T-cell (primary cell): ENCODE measurements around the gene TTC9B. TPM values are rescaled to one million over a fixed set of nuclear protein-coding genes. Genes with fewer than 3 reads are reported as not detected.

Experiments
- ATAC-seq, 4 experiments: fragments of 200-7000 bp in 3 of 4; fragments of 150-1000 bp in 1 of 4; cut with Tn5 transposase; replicated peaks in 1 of 4; 1 replicate in 3 of 4; 2 replicates in 1 of 4; pipeline ENCODE4 v1.10.0; 2021; ENCODE audit warnings: moderate library complexity in 3 of 4, mild to moderate bottlenecking in 2 of 4, moderate number of reproducible peaks in 1 of 4
- CTCF ChIA-PET, 2 donors: fragments of 300-600 bp; sonication (Branson Sonifier 250); formaldehyde crosslinking; loops; one replicate each; lab custom pipeline; 2022; ENCODE audit warnings: antibody characterized with exemption in 2 of 2; lab: Charles Lee
- POLR2A ChIA-PET, 2 donors: fragments of 300-600 bp; sonication (Branson Sonifier 250); formaldehyde crosslinking; loops; one replicate each; lab custom pipeline; 2022; ENCODE audit warnings: antibody characterized with exemption in 2 of 2; lab: Charles Lee
- DNase-seq, 35 experiments: peaks; one replicate each; pipeline versions ENCODE4 v3.0.0 to v3.0.0-alpha.2; 2013 to 2023
- H3K27ac ChIP-seq: one replicate; pipeline ENCODE4 v1.5.1; 2013; ENCODE audit warnings: low read length
- H3K27me3 ChIP-seq, 2 experiments: replicated peaks in 1 of 2; 1 replicate in 1 of 2; 2 replicates in 1 of 2; pipeline versions ENCODE4 v1.6.1 to v1.7.0; 2013; ENCODE audit warnings: low read length in 1 of 2, mixed read lengths in 1 of 2; ENCODE audit not compliant: control insufficient read depth in 2 of 2, insufficient read depth in 2 of 2; ENCODE audit errors: extremely low read depth in 1 of 2
- H3K36me3 ChIP-seq, 2 donors: 1 replicate in 1 of 2; 2 replicates in 1 of 2; pipeline versions ENCODE4 v1.6.1 to v1.7.0; 2013; ENCODE audit warnings: low read length in 1 of 2; ENCODE audit not compliant: control insufficient read depth in 2 of 2, insufficient read depth in 1 of 2; ENCODE audit errors: extremely low read depth in 1 of 2
- H3K4me1 ChIP-seq, 2 experiments: 1 replicate in 1 of 2; 2 replicates in 1 of 2; pipeline versions ENCODE4 v1.6.1 to v1.7.0; 2013; ENCODE audit warnings: low read length in 2 of 2, mixed read lengths in 1 of 2; ENCODE audit not compliant: insufficient read depth in 2 of 2, control insufficient read depth in 1 of 2; ENCODE audit errors: extremely low read depth in 1 of 2
- H3K4me3 ChIP-seq, 2 donors: 1 replicate in 1 of 2; 2 replicates in 1 of 2; pipeline versions ENCODE4 v1.5.1 to v1.7.0; 2013; ENCODE audit warnings: mild to moderate bottlenecking in 2 of 2, low read length in 1 of 2, moderate library complexity in 1 of 2; ENCODE audit not compliant: control insufficient read depth in 1 of 2; ENCODE audit errors: extremely low read depth in 1 of 2
- H3K9me3 ChIP-seq: 2 replicates; pipeline ENCODE4 v1.7.0; 2013
- H3K27ac Mint-ChIP-seq, 2 donors: one replicate each; pipeline ENCODE4 v1.8.0; 2020 to 2021; ENCODE audit warnings: mild to moderate bottlenecking in 2 of 2, mixed read lengths in 2 of 2
- H3K27me3 Mint-ChIP-seq, 2 donors: one replicate each; pipeline ENCODE4 v1.8.0; 2021 to 2022; ENCODE audit warnings: mixed read lengths in 2 of 2
- H3K36me3 Mint-ChIP-seq: one replicate; pipeline ENCODE4 v1.8.0; 2021; ENCODE audit warnings: mixed read lengths
- H3K4me1 Mint-ChIP-seq, 3 donors: one replicate each; pipeline ENCODE4 v1.8.0; 2020 to 2022; ENCODE audit warnings: mixed read lengths in 3 of 3, mild to moderate bottlenecking in 1 of 3
- H3K4me3 Mint-ChIP-seq, 3 donors: one replicate each; pipeline ENCODE4 v1.8.0; 2020 to 2022; ENCODE audit warnings: mild to moderate bottlenecking in 3 of 3, mixed read lengths in 3 of 3, moderate library complexity in 3 of 3
- H3K9me3 Mint-ChIP-seq, 3 donors: one replicate each; pipeline ENCODE4 v1.8.0; 2020 to 2022; ENCODE audit warnings: mixed read lengths in 3 of 3
- WGBS: methylation state at CpG from one replicate; pipeline ENCODE4 v1.1.5; 2013; ENCODE audit warnings: missing lambda C conversion rate; ENCODE audit not compliant: insufficient coverage; 5-methylcytosine and 5-hydroxymethylcytosine counted together
- total RNA-seq, 35 experiments: library from RNA in 6 of 35; stranded (reverse) in 6 of 35; fragments of 120-200 nt in 1 of 35; gene quantifications; one replicate each; pipeline versions ENCODE4 v1.2.1 to v1.2.4 and lab custom pipeline; 2013 to 2026

Gene TTC9B
- total RNA-seq, 5 donors from 2014 or later (not counting 1 experiment from before 2014, with no cell fraction given): not detected

GRCh38 chr19:40265055-40265762, 47.0 kb upstream of the TTC9B start:
- ATAC-seq: no peak
- Mint-ChIP-seq H3K27ac (no peak overlapping the region), H3K27me3 (no peaks in the 10 kb centered on the region), H3K9me3 (no peaks in the 10 kb centered on the region), H3K36me3 (peaks cover 51% of the 10 kb centered on the region), H3K4me3 (no peak overlapping the region), H3K4me1 (peaks cover 35 to 62% (median 42%) of the 10 kb centered on the region in 3 donors)
- ChIA-PET POLR2A (no interaction called here), CTCF (interaction anchor here in 1 of 2 donors (0.6 kb wide), 1 partner anchor 139 kb away, joined by 3 read pairs; no protein-coding TSS in a partner anchor)
- WGBS: 94% methylated on average over 19 of the region's 22 CpGs
- H3K4me3 ChIP-seq: no peak overlapping the region
- H3K36me3 ChIP-seq: peaks cover 25 to 49% of the 10 kb centered on the region in 2 donors
- peaks cover 0 to 14% of the 10 kb centered on the region in 2 experiments for H3K4me1 ChIP-seq
- no peak for DNase-seq
- no peaks in the 10 kb centered on the region for H3K27me3 ChIP-seq
- no peak overlapping the region for H3K27ac ChIP-seq
- H3K9me3 ChIP-seq: no peaks in the 10 kb centered on the region

GRCh38 chr19:40264314-40265054, 46.3 kb upstream of the TTC9B start:
- peaks cover 33 to 59% (median 38%) of the 10 kb centered on the region in 3 donors for H3K4me1 Mint-ChIP-seq
- ChIA-PET CTCF (interaction anchor here in 1 of 2 donors (0.6 kb wide), 1 partner anchor 138 kb away, joined by 3 read pairs; no protein-coding TSS in a partner anchor), POLR2A (no interaction called here)
- H3K36me3 ChIP-seq: peaks cover 25 to 45% of the 10 kb centered on the region in 2 donors
- H3K27ac ChIP-seq: no peak overlapping the region
- H3K36me3 Mint-ChIP-seq: peaks cover 50% of the 10 kb centered on the region
- H3K27me3 ChIP-seq: no peaks in the 10 kb centered on the region
- H3K27me3 Mint-ChIP-seq: no peaks in the 10 kb centered on the region
- DNase-seq (no peak), ATAC-seq (no peak)
- no peaks in the 10 kb centered on the region for H3K9me3 Mint-ChIP-seq
- no peak overlapping the region for H3K4me3 Mint-ChIP-seq
- H3K9me3 ChIP-seq: no peaks in the 10 kb centered on the region
- H3K27ac Mint-ChIP-seq: no peak overlapping the region
- H3K4me1 ChIP-seq: peaks cover 0 to 8% of the 10 kb centered on the region in 2 experiments
- no peak overlapping the region for H3K4me3 ChIP-seq
- 93% methylated on average over 19 of the region's 19 CpGs for WGBS

GRCh38 chr19:40263440-40264313, 45.5 kb upstream of the TTC9B start:
- H3K27me3 Mint-ChIP-seq: no peaks in the 10 kb centered on the region
- CTCF ChIA-PET: no interaction called here
- Histone ChIP-seq H3K4me3 (no peak overlapping the region), H3K36me3 (peaks cover 25 to 42% of the 10 kb centered on the region in 2 donors), H3K27me3 (no peaks in the 10 kb centered on the region), H3K27ac (no peak overlapping the region), H3K9me3 (no peaks in the 10 kb centered on the region), H3K4me1 (peaks cover 0 to 7% of the 10 kb centered on the region in 2 experiments)
- POLR2A ChIA-PET: no interaction called here
- WGBS: 99% methylated on average over 21 of the region's 24 CpGs
- peaks cover 33 to 56% (median 38%) of the 10 kb centered on the region in 3 donors for H3K4me1 Mint-ChIP-seq
- DNase-seq (no peak), ATAC-seq (peak in 1 of 4 experiments; percentile 9)
- H3K4me3 Mint-ChIP-seq: no peak overlapping the region
- no peak overlapping the region for H3K27ac Mint-ChIP-seq
- no peaks in the 10 kb centered on the region for H3K9me3 Mint-ChIP-seq
- peaks cover 44% of the 10 kb centered on the region for H3K36me3 Mint-ChIP-seq

- no peak overlapping the region for H3K27ac ChIP-seq
- H3K4me3 ChIP-seq: no peak overlapping the region
- H3K27me3 ChIP-seq: no peaks in the 10 kb centered on the region
- no peaks in the 10 kb centered on the region for H3K9me3 ChIP-seq
- CTCF ChIA-PET: interaction anchor here in 1 of 2 donors (0.7 kb wide), 1 partner anchor 1004 kb away, joined by 5 read pairs; no protein-coding TSS in a partner anchor
- H3K4me1 Mint-ChIP-seq: peaks cover 31 to 50% (median 34%) of the 10 kb centered on the region in 3 donors
- H3K36me3 ChIP-seq: peaks cover 25 to 32% of the 10 kb centered on the region in 2 donors
- 100% methylated on average over 1 of the region's 3 CpGs for WGBS
- POLR2A ChIA-PET: interaction anchor here in 1 of 2 donors (0.5 kb wide), 1 partner anchor 128 kb away, joined by 3 read pairs; no protein-coding TSS in a partner anchor
- no peaks in the 10 kb centered on the region for H3K27me3 Mint-ChIP-seq
- ATAC-seq (no peak), DNase-seq (no peak)
- no peaks in the 10 kb centered on the region for H3K9me3 Mint-ChIP-seq
- H3K4me3 Mint-ChIP-seq: no peak overlapping the region
- H3K27ac Mint-ChIP-seq: no peak overlapping the region
- peaks cover 43% of the 10 kb centered on the region for H3K36me3 Mint-ChIP-seq
- no peaks in the 10 kb centered on the region for H3K4me1 ChIP-seq
These were observed 44.2 kb upstream of the TTC9B start for GRCh38 chr19:40262422-40262821.

- no peak overlapping the region for H3K4me3 ChIP-seq
- no peak overlapping the region for H3K27ac Mint-ChIP-seq
- ATAC-seq (no peak), DNase-seq (no peak)
- peaks cover 25 to 33% of the 10 kb centered on the region in 2 donors for H3K36me3 ChIP-seq
- H3K9me3 ChIP-seq: no peaks in the 10 kb centered on the region
- H3K27ac ChIP-seq: no peak overlapping the region
- WGBS: 100% methylated on average over 3 of the region's 8 CpGs
- ChIA-PET POLR2A (no interaction called here), CTCF (interaction anchor here (0.7 kb wide), 2 partner anchors 70 to 1005 kb away, joined by 4 to 5 read pairs; no protein-coding TSS in a partner anchor)
- no peak overlapping the region for H3K4me3 Mint-ChIP-seq
- peaks cover 26 to 44% (median 31%) of the 10 kb centered on the region in 3 donors for H3K4me1 Mint-ChIP-seq
- H3K27me3 ChIP-seq: no peaks in the 10 kb centered on the region
- no peaks in the 10 kb centered on the region for H3K9me3 Mint-ChIP-seq
- no peaks in the 10 kb centered on the region for H3K27me3 Mint-ChIP-seq
- H3K36me3 Mint-ChIP-seq: peaks cover 39% of the 10 kb centered on the region
- H3K4me1 ChIP-seq: no peaks in the 10 kb centered on the region
These were observed 43.4 kb upstream of the TTC9B start for GRCh38 chr19:40261631-40262030.
